Measurements from ENCODE around the gene RGS3. TPM values are rescaled to one million over a fixed set of nuclear protein-coding genes. Genes with fewer than 3 reads are reported as not detected.

RGS3 gene
- total and polyA plus RNA-seq, 2 of the 13 experiments (the other 11 are each of a cell fraction or from before 2014, with no cell fraction given) = 17.1 to 28.8 TPM

DNA sequence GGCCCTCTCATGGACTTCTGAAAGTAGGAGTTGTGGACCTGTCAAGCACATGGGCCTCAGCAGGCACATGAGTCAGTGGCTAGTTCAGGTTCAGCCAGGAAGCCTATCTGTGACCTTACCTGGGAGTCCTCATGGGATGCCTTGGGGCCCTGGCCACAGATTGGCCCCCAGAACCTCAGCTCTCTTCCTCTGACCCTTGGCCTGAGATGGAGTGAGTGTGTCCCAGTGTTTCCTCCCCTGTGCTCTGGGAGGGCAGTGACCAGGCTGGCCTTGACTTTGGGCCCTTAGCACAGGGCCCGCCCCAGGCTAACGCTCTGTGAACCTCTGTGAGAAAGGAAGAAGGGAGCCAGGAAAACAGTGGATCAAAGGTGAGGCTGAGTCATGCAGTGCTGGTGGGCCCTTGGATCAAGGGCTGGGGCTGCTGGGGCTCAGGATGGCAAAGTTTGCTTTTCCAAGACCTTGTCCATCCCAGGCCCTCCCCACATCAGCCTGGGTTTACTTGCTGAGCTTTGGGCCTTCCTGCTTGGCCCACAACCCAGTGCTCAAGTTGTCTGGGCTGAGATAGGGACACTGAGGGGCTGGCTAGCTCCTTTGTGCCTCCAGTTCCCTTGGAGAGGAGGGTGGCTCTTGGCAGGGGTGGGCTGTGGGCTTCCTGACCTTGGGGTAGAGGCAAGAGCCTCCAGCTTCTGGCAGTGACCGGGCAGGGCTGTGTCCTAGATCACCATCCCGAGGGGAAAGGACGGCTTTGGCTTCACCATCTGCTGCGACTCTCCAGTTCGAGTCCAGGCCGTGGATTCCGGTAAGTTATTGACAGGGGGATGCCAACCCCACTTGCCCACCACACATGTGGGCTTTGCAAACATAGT lies 41.4 kb downstream of the RGS3 start (continued):
- TF ChIP-seq ZNF318 (CRISPR knock-in tag; IDR thresholded peaks at IDR 0.05) (peak; percentile 96), ZBTB40 (IDR thresholded peaks at IDR 0.05) (no peak), ZBTB40 (CRISPR knock-in tag; IDR thresholded peaks at IDR 0.05) (no peak; the same call in 1 of the 2 replicates), ZFYVE20 (CRISPR knock-in tag; IDR thresholded peaks at IDR 0.05; ENCODE audit: borderline replicate concordance, low read depth) (no peak)
